Activated T-cell treated with anti-CD3 and anti-CD28 coated beads, Interleukin-2, amount 50 U/mL, for 4 hours (primary cell): ENCODE results near the gene SETD7. TPM values are rescaled to one million over a fixed set of nuclear protein-coding genes. Genes with fewer than 3 reads are reported as not detected.

ENCODE experiments used
- ATAC-seq, 2 donors: fragments of 200-7000 bp; cut with Tn5 transposase; one replicate each; pipeline ENCODE4 v1.10.0; 2021
- DNase-seq: peaks from one replicate; pipeline ENCODE4 v3.0.0-alpha.2; 2020
- H3K27me3 Mint-ChIP-seq: one replicate; pipeline ENCODE4 v1.8.0; 2021; ENCODE audit warnings: low read depth, mixed read lengths
- H3K36me3 Mint-ChIP-seq: one replicate; pipeline ENCODE4 v1.8.0; 2022; ENCODE audit warnings: mixed read lengths; ENCODE audit not compliant: insufficient read depth
- H3K4me1 Mint-ChIP-seq: one replicate; pipeline ENCODE4 v1.8.0; 2021; ENCODE audit warnings: low read depth, mixed read lengths
- H3K4me3 Mint-ChIP-seq: one replicate; pipeline ENCODE4 v1.8.0; 2021; ENCODE audit warnings: mild to moderate bottlenecking, moderate library complexity, mixed read lengths
- H3K9me3 Mint-ChIP-seq: one replicate; pipeline ENCODE4 v1.8.0; 2021; ENCODE audit warnings: mixed read lengths
- total RNA-seq, 3 donors: library from RNA; stranded (reverse); gene quantifications; one replicate each; pipeline ENCODE4 v1.2.1, GENCODE V29; 2021

The SETD7 gene
- total RNA-seq, 3 donors from 2014 or later = 11.1 to 16.6 (median 14.5) TPM

GRCh38 chr4:139547979-139548378 is 8.0 kb downstream of the SETD7 start:
- Mint-ChIP-seq H3K4me1 (peaks cover 11% of the 10 kb centered on the region), H3K4me3 (no peak overlapping the region), H3K9me3 (no peaks in the 10 kb centered on the region), H3K36me3 (peaks cover 13% of the 10 kb centered on the region), H3K27me3 (no peaks in the 10 kb centered on the region)
- no peak for ATAC-seq
- no peak for DNase-seq

- Mint-ChIP-seq H3K9me3 (no peaks in the 10 kb centered on the region), H3K36me3 (peaks cover 18% of the 10 kb centered on the region), H3K27me3 (no peaks in the 10 kb centered on the region), H3K4me1 (peaks cover 2% of the 10 kb centered on the region), H3K4me3 (no peak overlapping the region)
- DNase-seq (no peak), ATAC-seq (no peak)
Observed at GRCh38 chr4:139540632-139541031, 15.4 kb downstream of the SETD7 start.

- no peak for DNase-seq
- H3K9me3 Mint-ChIP-seq = no peaks in the 10 kb centered on the region
- peaks cover 18% of the 10 kb centered on the region for H3K36me3 Mint-ChIP-seq
- peaks cover 2% of the 10 kb centered on the region for H3K4me1 Mint-ChIP-seq
- no peak for ATAC-seq
- no peak overlapping the region for H3K4me3 Mint-ChIP-seq
- H3K27me3 Mint-ChIP-seq = no peaks in the 10 kb centered on the region
Observed at GRCh38 chr4:139540161-139540560, 15.9 kb downstream of the SETD7 start.

GRCh38 chr4:139537292-139537691 is 18.7 kb downstream of the SETD7 start:
- H3K9me3 Mint-ChIP-seq = no peaks in the 10 kb centered on the region
- H3K36me3 Mint-ChIP-seq = peaks cover 13% of the 10 kb centered on the region
- ATAC-seq (no peak), DNase-seq (no peak)
- no peaks in the 10 kb centered on the region for H3K27me3 Mint-ChIP-seq
- H3K4me1 Mint-ChIP-seq = peaks cover 2% of the 10 kb centered on the region
- no peak overlapping the region for H3K4me3 Mint-ChIP-seq

- no peaks in the 10 kb centered on the region for H3K27me3 Mint-ChIP-seq
- peaks cover 2% of the 10 kb centered on the region for H3K4me1 Mint-ChIP-seq
- peaks cover 6% of the 10 kb centered on the region for H3K36me3 Mint-ChIP-seq
- no peaks in the 10 kb centered on the region for H3K9me3 Mint-ChIP-seq
- ATAC-seq (no peak), DNase-seq (no peak)
- H3K4me3 Mint-ChIP-seq = no peak overlapping the region
Observed at GRCh38 chr4:139535871-139536234, 20.2 kb downstream of the SETD7 start.

GRCh38 chr4:139535228-139535870 is 20.7 kb downstream of the SETD7 start:
- Mint-ChIP-seq H3K4me3 (no peak overlapping the region), H3K36me3 (peaks cover 6% of the 10 kb centered on the region)
- DNase-seq = no peak

GRCh38 chr4:139534287-139534950 is 21.6 kb downstream of the SETD7 start:
- H3K27me3 Mint-ChIP-seq = no peaks in the 10 kb centered on the region
- H3K36me3 Mint-ChIP-seq = peaks cover 6% of the 10 kb centered on the region
- peaks cover 2% of the 10 kb centered on the region for H3K4me1 Mint-ChIP-seq
- ATAC-seq = no peak
- DNase-seq = no peak
- no peak overlapping the region for H3K4me3 Mint-ChIP-seq
- no peaks in the 10 kb centered on the region for H3K9me3 Mint-ChIP-seq

More at GRCh38 chr4:139535228-139535870, 20.7 kb downstream of the SETD7 start:
- no peaks in the 10 kb centered on the region for H3K9me3 Mint-ChIP-seq
- ATAC-seq = no peak
- H3K4me1 Mint-ChIP-seq = peaks cover 2% of the 10 kb centered on the region
- H3K27me3 Mint-ChIP-seq = no peaks in the 10 kb centered on the region

GRCh38 chr4:139533511-139533910 is 22.5 kb downstream of the SETD7 start:
- H3K4me1 Mint-ChIP-seq = peaks cover 6% of the 10 kb centered on the region
- DNase-seq = no peak
- no peak for ATAC-seq
- H3K9me3 Mint-ChIP-seq = no peaks in the 10 kb centered on the region
- no peak overlapping the region for H3K4me3 Mint-ChIP-seq
- peaks cover 9% of the 10 kb centered on the region for H3K36me3 Mint-ChIP-seq
- no peaks in the 10 kb centered on the region for H3K27me3 Mint-ChIP-seq

- H3K27me3 Mint-ChIP-seq = no peaks in the 10 kb centered on the region
- peaks cover 12% of the 10 kb centered on the region for H3K36me3 Mint-ChIP-seq
- DNase-seq (no peak), ATAC-seq (no peak)
- no peaks in the 10 kb centered on the region for H3K9me3 Mint-ChIP-seq
- H3K4me1 Mint-ChIP-seq = peaks cover 8% of the 10 kb centered on the region
- no peak overlapping the region for H3K4me3 Mint-ChIP-seq
Observed at GRCh38 chr4:139532947-139533346, 23.1 kb downstream of the SETD7 start.

GRCh38 chr4:139530833-139531427 is 25.1 kb downstream of the SETD7 start:
- ATAC-seq = peak; percentile 58 to 66
- H3K36me3 Mint-ChIP-seq = peaks cover 10% of the 10 kb centered on the region
- peak; percentile 49 for DNase-seq
- no peaks in the 10 kb centered on the region for H3K9me3 Mint-ChIP-seq
- H3K4me3 Mint-ChIP-seq = no peak overlapping the region
- peaks cover 13% of the 10 kb centered on the region for H3K4me1 Mint-ChIP-seq
- no peaks in the 10 kb centered on the region for H3K27me3 Mint-ChIP-seq

GRCh38 chr4:139528377-139529005 is 27.5 kb downstream of the SETD7 start:
- H3K4me1 Mint-ChIP-seq = peaks cover 22% of the 10 kb centered on the region
- peak in 1 of 2 donors; percentile 46 for ATAC-seq

GRCh38 chr4:139526928-139527327 is 29.1 kb downstream of the SETD7 start:
- DNase-seq (no peak), ATAC-seq (no peak)
- Mint-ChIP-seq H3K27me3 (no peaks in the 10 kb centered on the region), H3K4me3 (no peak overlapping the region), H3K36me3 (peaks cover 24% of the 10 kb centered on the region), H3K9me3 (no peaks in the 10 kb centered on the region), H3K4me1 (peaks cover 22% of the 10 kb centered on the region)

More at GRCh38 chr4:139528377-139529005, 27.5 kb downstream of the SETD7 start:
- Mint-ChIP-seq H3K36me3 (peaks cover 19% of the 10 kb centered on the region), H3K4me3 (no peak overlapping the region), H3K9me3 (no peaks in the 10 kb centered on the region), H3K27me3 (no peaks in the 10 kb centered on the region)
- no peak for DNase-seq

GRCh38 chr4:139525414-139525813 is 30.6 kb downstream of the SETD7 start:
- peaks cover 21% of the 10 kb centered on the region for H3K4me1 Mint-ChIP-seq
- ATAC-seq (no peak), DNase-seq (no peak)
- peaks cover 24% of the 10 kb centered on the region for H3K36me3 Mint-ChIP-seq
- H3K27me3 Mint-ChIP-seq = no peaks in the 10 kb centered on the region
- H3K9me3 Mint-ChIP-seq = no peaks in the 10 kb centered on the region
- no peak overlapping the region for H3K4me3 Mint-ChIP-seq

- ATAC-seq (no peak), DNase-seq (no peak)
- Mint-ChIP-seq H3K4me3 (no peak overlapping the region), H3K36me3 (peaks cover 28% of the 10 kb centered on the region), H3K27me3 (no peaks in the 10 kb centered on the region), H3K9me3 (no peaks in the 10 kb centered on the region), H3K4me1 (peaks cover 21% of the 10 kb centered on the region)
Observed at GRCh38 chr4:139524062-139524631, 31.9 kb downstream of the SETD7 start.
